ENCODE measurements around the gene FBXW9. TPM values are rescaled to one million over a fixed set of nuclear protein-coding genes. Genes with fewer than 3 reads are reported as not detected.

The FBXW9 gene
- total and polyA plus RNA-seq, 9 donors, result 0.37 to 14.8 (median 5.2) TPM

DNA sequence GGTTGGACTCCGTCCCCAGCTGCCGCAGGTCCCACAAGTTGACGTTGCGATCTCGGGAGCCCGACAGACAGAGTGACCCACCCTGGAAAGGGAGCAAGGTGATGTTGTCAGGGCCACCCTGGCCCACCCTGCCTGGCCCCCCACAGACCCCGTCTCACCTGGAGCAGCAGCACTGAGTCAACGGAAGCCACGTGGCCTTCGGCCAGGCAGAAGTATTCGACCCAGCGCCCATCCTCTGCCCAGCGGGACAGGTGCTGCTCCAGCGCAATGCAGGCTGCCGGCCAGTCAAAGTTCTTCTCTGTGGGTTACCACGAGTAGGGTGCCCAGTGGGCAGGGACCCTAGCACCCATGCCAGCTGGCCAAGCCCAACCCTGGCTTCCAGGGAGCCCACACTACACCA lies 1.8 kb downstream of the FBXW9 start:
- no peak overlapping the region for H3K4me3 ChIP-seq
- intact Hi-C loops (cut with DNase I), result no loop called here
- H3K9me3 ChIP-seq, result no peaks in the 10 kb centered on the region
- H3K27me3 ChIP-seq, result no peaks in the 10 kb centered on the region
- H3K36me3 ChIP-seq, result no peaks in the 10 kb centered on the region
- DNase-seq, result no peak
- H3K27ac ChIP-seq, result no peak overlapping the region
- H3K4me1 ChIP-seq (ENCODE audit: insufficient read depth), result peaks cover 4% of the 10 kb centered on the region
- TF ChIP-seq, protein P1, sequence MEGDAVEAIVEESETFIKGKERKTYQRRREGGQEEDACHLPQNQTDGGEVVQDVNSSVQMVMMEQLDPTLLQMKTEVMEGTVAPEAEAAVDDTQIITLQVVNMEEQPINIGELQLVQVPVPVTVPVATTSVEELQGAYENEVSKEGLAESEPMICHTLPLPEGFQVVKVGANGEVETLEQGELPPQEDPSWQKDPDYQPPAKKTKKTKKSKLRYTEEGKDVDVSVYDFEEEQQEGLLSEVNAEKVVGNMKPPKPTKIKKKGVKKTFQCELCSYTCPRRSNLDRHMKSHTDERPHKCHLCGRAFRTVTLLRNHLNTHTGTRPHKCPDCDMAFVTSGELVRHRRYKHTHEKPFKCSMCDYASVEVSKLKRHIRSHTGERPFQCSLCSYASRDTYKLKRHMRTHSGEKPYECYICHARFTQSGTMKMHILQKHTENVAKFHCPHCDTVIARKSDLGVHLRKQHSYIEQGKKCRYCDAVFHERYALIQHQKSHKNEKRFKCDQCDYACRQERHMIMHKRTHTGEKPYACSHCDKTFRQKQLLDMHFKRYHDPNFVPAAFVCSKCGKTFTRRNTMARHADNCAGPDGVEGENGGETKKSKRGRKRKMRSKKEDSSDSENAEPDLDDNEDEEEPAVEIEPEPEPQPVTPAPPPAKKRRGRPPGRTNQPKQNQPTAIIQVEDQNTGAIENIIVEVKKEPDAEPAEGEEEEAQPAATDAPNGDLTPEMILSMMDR (IDR thresholded peaks at IDR 0.05), result no peak
- no peak for TF ChIP-seq EP300 (IDR thresholded peaks at IDR 0.05)
- no peak for TF ChIP-seq POLR2A (IDR thresholded peaks at IDR 0.05)
- WGBS, 3 donors, result 86 to 88% (median 88%) methylated on average over 15 to 16 of the region's 16 CpGs

DNA sequence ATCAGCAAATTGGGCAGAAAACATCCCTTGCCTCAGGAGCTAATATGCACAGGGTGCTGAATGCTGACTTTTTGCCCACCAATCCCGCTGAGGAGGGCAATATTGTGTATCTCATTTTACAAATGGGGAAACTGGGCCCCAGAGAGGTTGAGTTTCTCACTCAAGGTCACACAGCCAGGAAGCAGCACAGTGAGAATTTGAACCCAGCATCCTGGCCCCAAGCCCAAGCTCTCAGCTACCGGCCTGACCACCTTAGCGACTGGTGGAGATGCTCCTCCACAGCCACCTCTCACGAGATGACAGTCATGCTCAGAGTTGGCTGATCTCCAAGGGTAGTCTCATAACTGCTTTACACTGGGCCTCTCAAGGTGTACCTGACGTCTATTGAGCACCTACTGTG lies 3.5 kb downstream of the FBXW9 start:
- WGBS, 3 donors, result 80 to 90% (median 84%) methylated on average over 5 of the region's 5 CpGs
- no peaks in the 10 kb centered on the region for H3K9me3 ChIP-seq
- DNase-seq, result no peak
- intact Hi-C loops (cut with DNase I), result no loop called here
- TF ChIP-seq EP300 (IDR thresholded peaks at IDR 0.05), result no peak
- no peak for TF ChIP-seq POLR2A (IDR thresholded peaks at IDR 0.05)
- TF ChIP-seq, protein P1 (IDR thresholded peaks at IDR 0.05), result no peak
- H3K4me3 ChIP-seq, result no peak overlapping the region
- peaks cover 4% of the 10 kb centered on the region for H3K4me1 ChIP-seq (ENCODE audit: insufficient read depth)
- no peaks in the 10 kb centered on the region for H3K36me3 ChIP-seq
- H3K27me3 ChIP-seq, result no peaks in the 10 kb centered on the region
- H3K27ac ChIP-seq, result no peak overlapping the region

DNA sequence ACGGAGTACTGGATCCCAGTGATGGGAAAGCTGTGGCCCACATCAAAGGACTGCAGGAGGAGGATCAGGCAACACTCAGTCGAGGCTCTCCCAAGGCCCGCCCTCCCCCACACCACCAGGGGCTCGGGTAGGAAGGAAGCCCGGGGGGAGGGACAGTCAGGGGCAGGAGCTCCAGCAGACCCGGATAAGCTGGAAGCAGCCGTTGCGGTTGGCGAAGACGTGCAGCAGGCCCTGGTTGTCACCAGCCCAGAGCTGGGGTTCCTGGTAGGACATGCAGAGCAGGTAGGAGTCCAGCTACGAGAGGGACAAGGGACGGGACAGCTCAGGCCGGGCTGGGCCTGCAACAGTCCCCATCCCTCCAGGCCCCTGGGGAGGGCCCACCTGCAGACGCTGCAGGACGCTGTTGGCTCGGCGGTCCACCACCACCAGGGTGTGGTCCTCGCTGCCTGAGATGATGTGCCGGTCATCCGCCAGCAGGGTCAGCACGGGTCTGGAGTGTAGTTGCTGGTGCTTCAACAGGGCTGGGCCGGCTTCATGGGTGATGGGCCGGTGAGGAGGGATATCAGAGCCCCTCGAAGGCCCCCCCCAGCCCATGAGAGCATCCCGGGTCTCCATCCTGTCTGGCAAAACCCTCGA lies 6.7 kb downstream of the FBXW9 start:
- H3K36me3 ChIP-seq, result no peaks in the 10 kb centered on the region
- 72 to 78% (median 77%) methylated on average over 25 to 26 of the region's 26 CpGs for whole genome bisulfite sequencing, 3 donors
- intact Hi-C loops (cut with DNase I), result no loop called here
- H3K4me3 ChIP-seq, result no peak overlapping the region
- H3K4me1 ChIP-seq (ENCODE audit: insufficient read depth), result no peaks in the 10 kb centered on the region
- H3K27ac ChIP-seq, result no peak overlapping the region
- no peak for DNase-seq
- H3K9me3 ChIP-seq, result no peaks in the 10 kb centered on the region
- TF ChIP-seq EP300 (IDR thresholded peaks at IDR 0.05) (no peak), POLR2A (IDR thresholded peaks at IDR 0.05) (no peak)
- TF ChIP-seq, protein P1 (IDR thresholded peaks at IDR 0.05), result no peak
- H3K27me3 ChIP-seq, result no peaks in the 10 kb centered on the region

DNA sequence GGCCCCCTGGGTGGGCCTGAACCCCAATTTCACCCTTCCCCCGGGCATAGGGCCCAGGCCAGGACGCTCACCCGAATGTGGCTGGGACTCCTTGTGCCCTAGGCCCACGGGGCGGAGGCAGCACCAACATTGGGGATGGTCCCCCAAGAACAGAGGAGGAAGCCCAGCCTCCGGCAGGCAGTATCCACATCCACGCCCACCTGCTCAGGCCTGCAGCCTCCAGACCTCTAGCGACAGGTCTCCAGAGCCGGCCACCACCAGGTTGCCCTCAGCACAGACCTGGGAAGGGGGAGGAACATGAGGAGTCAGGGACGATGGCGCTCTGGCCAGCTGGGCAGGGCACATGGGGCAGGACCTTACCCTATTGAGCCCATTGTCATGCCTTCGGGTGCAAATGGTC lies 7.4 kb downstream of the FBXW9 start:
- 86 to 91% (median 89%) methylated on average over 12 of the region's 12 CpGs for WGBS, 3 donors

More for the DNA sequence above, 7.4 kb downstream of the FBXW9 start:
- TF ChIP-seq, protein P1 (IDR thresholded peaks at IDR 0.05), result no peak
- TF ChIP-seq POLR2A (IDR thresholded peaks at IDR 0.05) (no peak), EP300 (IDR thresholded peaks at IDR 0.05) (no peak)
- Histone ChIP-seq H3K36me3 (no peaks in the 10 kb centered on the region), H3K27ac (no peak overlapping the region), H3K27me3 (no peaks in the 10 kb centered on the region), H3K4me1 (ENCODE audit: insufficient read depth) (no peaks in the 10 kb centered on the region), H3K9me3 (no peaks in the 10 kb centered on the region), H3K4me3 (no peak overlapping the region)
- intact Hi-C loops (cut with DNase I), result no loop called here
- DNase-seq, result no peak
